GM19238 (cell line): Measurements from ENCODE around the gene DPPA2.

Source experiments
- DNase-seq: peaks from one replicate; pipeline ENCODE4 v3.0.0; 2011; ENCODE audit warnings: low spot score; ENCODE audit not compliant: insufficient read length

The DPPA2 gene

GRCh38 chr3:109325657-109326056, 9.3 kb upstream of the DPPA2 start:
- no peak for DNase-seq

GRCh38 chr3:109325109-109325508, 8.8 kb upstream of the DPPA2 start:
- no peak for DNase-seq

GRCh38 chr3:109313061-109313460, 3.3 kb downstream of the DPPA2 start:
- DNase-seq: no peak

GRCh38 chr3:109297496-109297895, 18.8 kb downstream of the DPPA2 start:
- DNase-seq: no peak

- DNase-seq: no peak
Measured at GRCh38 chr3:109284071-109284470, 32.2 kb downstream of the DPPA2 start.

- no peak for DNase-seq
Measured at GRCh38 chr3:109278546-109278945, 37.8 kb downstream of the DPPA2 start.

GRCh38 chr3:109278141-109278540, 38.2 kb downstream of the DPPA2 start:
- no peak for DNase-seq

GRCh38 chr3:109275702-109276293, 40.5 kb downstream of the DPPA2 start:
- DNase-seq: no peak

- DNase-seq: no peak
Measured at GRCh38 chr3:109270779-109271178, 45.5 kb downstream of the DPPA2 start.

GRCh38 chr3:109269577-109270275, 46.6 kb downstream of the DPPA2 start:
- no peak for DNase-seq

GRCh38 chr3:109268181-109268580, 48.1 kb downstream of the DPPA2 start:
- no peak for DNase-seq

GRCh38 chr3:109265295-109265694, 51.0 kb downstream of the DPPA2 start:
- DNase-seq: no peak

- no peak for DNase-seq
Measured at GRCh38 chr3:109257269-109257668, 59.0 kb downstream of the DPPA2 start.

- DNase-seq: no peak
Measured at GRCh38 chr3:109254770-109255169, 61.5 kb downstream of the DPPA2 start.

GRCh38 chr3:109252641-109253040, 63.7 kb downstream of the DPPA2 start:
- no peak for DNase-seq
